GM10266 (cell line): ENCODE measurements around the gene PDE6A.

Experiments used
- DNase-seq: peaks from one replicate; pipeline ENCODE4 v3.0.0; 2012; ENCODE audit errors: extremely low spot score
- TF ChIP-seq, protein P1 (sequence below): IDR thresholded peaks from 2 replicates; pipeline ENCODE4 v1.5.1; 2012; ENCODE audit warnings: mild to moderate bottlenecking, low read depth; ENCODE audit not compliant: control insufficient read depth, insufficient read depth; ENCODE audit errors: missing control alignments

PDE6A gene

DNA sequence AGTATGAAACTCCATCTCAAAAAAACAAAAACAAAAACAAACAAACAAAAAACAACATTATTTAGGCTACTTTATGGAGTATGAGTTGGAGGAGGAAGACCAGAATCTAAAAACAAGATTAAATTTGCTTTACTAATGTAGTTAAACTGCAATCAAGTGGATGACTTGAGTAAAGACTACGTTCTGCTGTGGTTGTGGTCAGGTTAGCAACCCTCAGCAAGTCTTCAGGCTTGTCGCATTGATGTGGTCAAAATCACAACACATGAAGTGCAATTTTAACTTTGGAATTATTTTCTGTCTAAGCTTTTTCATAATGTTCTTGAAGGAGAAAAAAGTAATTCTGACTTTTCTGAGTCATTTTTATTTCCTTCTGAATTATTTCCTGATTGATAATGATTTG is 43.1 kb downstream of the PDE6A start:
- TF ChIP-seq, protein P1, sequence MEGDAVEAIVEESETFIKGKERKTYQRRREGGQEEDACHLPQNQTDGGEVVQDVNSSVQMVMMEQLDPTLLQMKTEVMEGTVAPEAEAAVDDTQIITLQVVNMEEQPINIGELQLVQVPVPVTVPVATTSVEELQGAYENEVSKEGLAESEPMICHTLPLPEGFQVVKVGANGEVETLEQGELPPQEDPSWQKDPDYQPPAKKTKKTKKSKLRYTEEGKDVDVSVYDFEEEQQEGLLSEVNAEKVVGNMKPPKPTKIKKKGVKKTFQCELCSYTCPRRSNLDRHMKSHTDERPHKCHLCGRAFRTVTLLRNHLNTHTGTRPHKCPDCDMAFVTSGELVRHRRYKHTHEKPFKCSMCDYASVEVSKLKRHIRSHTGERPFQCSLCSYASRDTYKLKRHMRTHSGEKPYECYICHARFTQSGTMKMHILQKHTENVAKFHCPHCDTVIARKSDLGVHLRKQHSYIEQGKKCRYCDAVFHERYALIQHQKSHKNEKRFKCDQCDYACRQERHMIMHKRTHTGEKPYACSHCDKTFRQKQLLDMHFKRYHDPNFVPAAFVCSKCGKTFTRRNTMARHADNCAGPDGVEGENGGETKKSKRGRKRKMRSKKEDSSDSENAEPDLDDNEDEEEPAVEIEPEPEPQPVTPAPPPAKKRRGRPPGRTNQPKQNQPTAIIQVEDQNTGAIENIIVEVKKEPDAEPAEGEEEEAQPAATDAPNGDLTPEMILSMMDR, result no peak
- DNase-seq, result no peak

DNA sequence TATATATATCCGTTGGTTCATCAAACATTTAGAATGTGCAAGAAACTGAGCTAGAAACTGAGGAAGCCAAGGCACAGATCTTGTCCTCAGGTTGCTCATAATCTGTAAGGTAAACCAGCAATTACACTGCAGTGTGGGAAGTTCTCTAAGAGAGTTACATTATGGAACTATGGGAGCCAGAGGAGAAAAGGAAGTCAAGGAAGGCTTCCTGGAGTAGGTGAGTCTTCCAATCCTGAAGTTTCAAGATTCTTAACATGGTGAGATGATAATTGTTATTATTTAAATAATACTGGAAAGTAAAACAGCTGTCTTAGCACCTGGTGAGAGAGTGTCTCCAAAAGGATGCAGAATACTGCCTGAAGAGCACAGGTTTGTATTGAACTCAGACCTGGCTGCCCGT is 44.2 kb downstream of the PDE6A start:
- TF ChIP-seq, protein P1, result no peak
- no peak for DNase-seq

DNA sequence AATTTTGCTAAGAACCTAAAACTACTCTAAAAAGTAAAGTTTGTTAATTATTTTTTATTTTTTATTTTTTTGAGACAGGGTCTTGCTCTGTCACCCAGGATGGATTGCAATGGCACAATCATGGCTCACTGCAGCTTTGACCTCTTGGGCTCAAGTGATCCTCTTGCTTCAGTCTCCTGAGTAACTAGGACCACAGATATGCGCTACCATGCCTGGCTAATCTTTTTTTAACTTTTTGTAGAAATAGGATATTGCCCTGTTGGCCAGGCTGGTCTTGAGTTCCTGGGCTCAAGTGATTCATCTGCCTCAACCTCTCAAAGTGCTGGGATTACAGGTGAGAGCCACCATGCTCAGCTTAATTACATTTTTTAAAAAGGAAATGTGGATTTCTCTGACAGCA is 45.8 kb downstream of the PDE6A start:
- no peak for DNase-seq
- TF ChIP-seq, protein P1, result no peak

DNA sequence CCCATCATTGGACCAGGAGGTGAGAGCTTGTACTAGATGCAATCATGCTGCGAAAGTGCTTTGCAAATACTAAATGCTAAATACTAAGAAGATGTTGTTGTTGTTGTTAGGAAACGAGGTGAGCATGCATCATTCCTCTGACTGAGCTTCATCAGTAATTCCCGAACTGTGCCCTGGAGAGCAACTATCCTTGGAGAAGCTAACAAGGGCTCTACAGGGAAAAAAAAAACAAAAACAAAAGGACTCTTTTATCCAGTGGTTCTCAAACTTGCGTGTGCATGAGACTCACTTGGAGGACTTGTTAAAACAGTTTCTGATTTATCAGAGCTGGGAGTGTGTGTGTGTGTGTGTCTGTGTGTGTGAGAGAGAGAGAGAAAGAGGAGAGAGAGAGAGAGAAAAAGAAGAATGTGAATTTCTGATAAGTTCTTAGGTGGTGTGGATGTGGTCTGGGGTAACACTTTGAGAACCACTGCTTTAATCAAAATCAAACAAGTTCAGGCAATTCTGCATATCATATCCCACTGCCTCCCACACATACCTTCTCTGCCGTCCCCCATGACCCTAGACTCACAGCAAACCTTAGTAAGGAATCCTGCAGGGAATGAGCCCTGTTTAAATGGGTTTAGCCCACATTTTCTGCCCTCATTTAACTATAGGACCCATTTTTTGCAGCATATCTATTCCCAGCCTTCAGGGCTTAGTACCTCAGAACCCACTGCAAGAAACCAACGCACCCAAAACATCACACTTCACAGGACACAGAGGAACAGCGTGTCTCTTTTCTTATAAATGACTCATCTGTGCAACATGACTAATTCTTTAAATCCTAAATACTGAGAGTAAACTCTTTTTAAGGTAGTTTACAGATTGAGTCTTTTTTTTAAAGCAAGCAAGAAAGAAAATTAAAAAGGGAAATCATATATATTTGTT is 48.9 kb downstream of the PDE6A start:
- DNase-seq, result no peak
- TF ChIP-seq, protein P1, result no peak

DNA sequence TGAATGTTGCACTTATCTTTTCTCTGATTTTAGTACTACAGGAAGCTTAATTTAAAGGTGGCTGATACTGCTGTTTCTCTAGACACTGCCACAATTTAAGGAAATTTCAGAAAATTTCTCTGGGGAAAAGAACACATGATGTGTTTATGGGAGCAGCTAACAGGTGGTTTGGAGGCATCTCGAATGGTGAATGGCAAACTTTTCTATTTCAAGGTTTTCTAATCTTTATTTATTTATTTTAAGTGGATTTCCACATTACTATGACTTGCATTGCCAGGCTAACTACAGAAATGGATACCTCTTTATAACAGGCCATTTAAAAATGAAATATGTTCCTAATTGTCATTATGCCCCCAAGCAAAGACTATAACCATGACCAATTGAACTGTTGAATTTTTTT is 50.4 kb downstream of the PDE6A start:
- TF ChIP-seq, protein P1, result no peak
- no peak for DNase-seq

DNA sequence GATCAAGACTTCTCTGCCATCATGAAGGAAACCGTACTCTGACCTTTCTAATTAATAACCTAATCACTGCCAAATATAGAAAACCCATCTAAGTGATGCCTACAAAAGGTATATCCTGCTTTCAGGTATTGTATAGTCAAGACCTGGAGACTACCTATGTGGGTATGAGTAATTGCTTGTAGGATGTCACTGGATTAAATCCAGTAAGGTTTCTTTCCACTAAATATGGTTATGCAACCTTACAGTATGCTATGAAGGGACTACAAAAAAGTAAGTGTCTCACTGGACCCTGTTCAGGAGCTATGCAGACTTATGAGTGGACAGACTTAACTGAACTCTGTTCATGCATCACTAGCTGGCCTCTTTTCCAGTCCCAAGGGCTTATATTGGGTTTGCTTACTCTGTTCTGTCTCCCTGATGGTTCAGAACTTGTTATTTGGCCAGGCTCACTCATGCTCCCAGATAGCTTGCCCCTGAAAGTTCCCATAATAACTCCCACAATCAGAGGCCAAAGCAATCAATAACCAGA is 51.1 kb downstream of the PDE6A start:
- TF ChIP-seq, protein P1, result no peak
- no peak for DNase-seq

DNA sequence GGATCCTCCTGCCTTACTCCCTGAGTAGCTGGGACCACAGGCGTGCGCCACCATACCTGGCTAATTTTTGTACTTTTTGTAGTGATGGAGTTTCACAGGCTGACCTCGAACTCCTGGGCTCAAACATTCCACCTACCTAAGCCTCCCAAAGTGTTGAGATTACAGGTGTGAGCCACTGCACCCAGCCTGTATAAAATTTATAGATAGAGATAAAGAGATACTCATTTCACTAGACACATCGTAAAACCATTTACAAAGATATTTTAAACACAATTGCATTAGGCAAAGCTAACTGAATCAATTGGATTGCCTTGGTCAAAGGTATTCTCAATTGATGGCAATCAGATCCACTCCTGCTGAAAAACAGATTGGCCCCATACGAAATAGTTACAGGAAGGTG is 52.0 kb downstream of the PDE6A start:
- TF ChIP-seq, protein P1, result no peak
- no peak for DNase-seq
